ENCODE data around the gene TRABD2A. TPM values are rescaled to one million over a fixed set of nuclear protein-coding genes. Genes with fewer than 3 reads are reported as not detected.

Gene TRABD2A
- total and polyA plus RNA-seq, 2 of the 13 experiments (the other 11 are each of a cell fraction or from before 2014, with no cell fraction given) = 0.15 TPM; not detected in 1

GRCh38 chr2:84888401-84889276 is 7.8 kb upstream of the TRABD2A start:
- Histone ChIP-seq H3K4me2 (ENCODE audit: low read depth, low read length) (peak overlapping the region; percentile 69), H3K4me3 (replicated peaks in 1 of 3; ENCODE audit: insufficient read depth in 1 of 3, low read depth in 2 of 3, low read length in 3 of 3) (peak overlapping the region; percentile 13 to 39 (median 22); a peak in 4 of 6 replicates), H3K79me2 (ENCODE audit: insufficient read depth, low read length) (no peaks in the 10 kb centered on the region), H3K4me1 (ENCODE audit: insufficient read depth, low read length) (peaks cover 24% of the 10 kb centered on the region), H3K27ac (ENCODE audit: extremely low read length, insufficient read depth, low read length) (no peak overlapping the region), H2AFZ (ENCODE audit: low read length) (peak overlapping the region; percentile 78), H3K9ac (ENCODE audit: insufficient read depth, low read depth, low read length) (peak overlapping the region; percentile 25; the same call in 1 of the 2 replicates), H4K20me1 (ENCODE audit: insufficient read depth, low read length) (no peaks in the 10 kb centered on the region), H3K36me3 (replicated peaks in 1 of 2; ENCODE audit: control insufficient read depth in 1 of 2, insufficient read depth in 2 of 2, low read length in 2 of 2) (no peaks in the 10 kb centered on the region), H3K9me3 (ENCODE audit: low read length) (no peaks in the 10 kb centered on the region), H3K27me3 (ENCODE audit: control insufficient read depth in 1 of 2, insufficient read depth in 2 of 2, low read length in 2 of 2) (peaks cover 1 to 35% of the 10 kb centered on the region in 2 experiments; a peak in 3 of 5 replicates)
- ChIA-PET POLR2A (interaction anchor here (0.7 to 1.2 kb wide), 3 partner anchors 16 to 37 kb away, joined by 3 to 4 read pairs (median 3); no protein-coding TSS in a partner anchor), CTCF (ENCODE audit: low intra/inter-chr PET ratio, low total read pairs) (no interaction called here)
- peak; percentile 61 for ATAC-seq
- no TSS peak for BruUV-seq (replicated peaks)
- DNase-seq (ENCODE audit: low spot score) = no peak
- no peak for FAIRE-seq
- TF ChIP-seq SIX1 (CRISPR knock-in tag; IDR thresholded peaks at IDR 0.05; ENCODE audit: borderline replicate concordance) (no peak), ZBTB20 (CRISPR knock-in tag; IDR thresholded peaks at IDR 0.05; ENCODE audit: borderline replicate concordance, low read depth) (no peak), ZNF557 (CRISPR knock-in tag; IDR thresholded peaks at IDR 0.05) (no peak), ZNF781 (CRISPR knock-in tag; IDR thresholded peaks at IDR 0.05; ENCODE audit: borderline replicate concordance, not compliant biosample characterization) (peak; percentile 23), NR2F2 (IDR thresholded peaks at IDR 0.05; ENCODE audit: borderline replicate concordance, low read depth) (no peak), MAFK (conservative IDR thresholded peaks at IDR 0.05 in 1 of 2, IDR thresholded peaks at IDR 0.05 in 1 of 2; ENCODE audit: low read length in 2 of 2) (peak in 1 of 2 experiments; percentile 53; a peak in 2 of 4 replicates), CEBPB (IDR thresholded peaks at IDR 0.05; ENCODE audit: borderline replicate concordance, low read depth, low read length) (peak; percentile 59; the same call in 1 of the 2 replicates), MAFF (IDR thresholded peaks at IDR 0.05; ENCODE audit: low read depth, low read length) (0 out of 2 replicates have a peak, but pooled peaks have one; percentile 36), DMAP1 (CRISPR knock-in tag; IDR thresholded peaks at IDR 0.05) (no peak), MTF1 (CRISPR knock-in tag; IDR thresholded peaks at IDR 0.05) (no peak), DR1 (CRISPR knock-in tag; IDR thresholded peaks at IDR 0.05) (no peak), ZMYM3 (CRISPR knock-in tag; IDR thresholded peaks at IDR 0.05) (0 out of 2 replicates have a peak, but pooled peaks have one; percentile 18)
- TF ChIP-seq, protein P1, sequence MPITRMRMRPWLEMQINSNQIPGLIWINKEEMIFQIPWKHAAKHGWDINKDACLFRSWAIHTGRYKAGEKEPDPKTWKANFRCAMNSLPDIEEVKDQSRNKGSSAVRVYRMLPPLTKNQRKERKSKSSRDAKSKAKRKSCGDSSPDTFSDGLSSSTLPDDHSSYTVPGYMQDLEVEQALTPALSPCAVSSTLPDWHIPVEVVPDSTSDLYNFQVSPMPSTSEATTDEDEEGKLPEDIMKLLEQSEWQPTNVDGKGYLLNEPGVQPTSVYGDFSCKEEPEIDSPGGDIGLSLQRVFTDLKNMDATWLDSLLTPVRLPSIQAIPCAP (CRISPR knock-in tag; IDR thresholded peaks at IDR 0.05; ENCODE audit: low read depth) = 0 out of 2 replicates have a peak, but pooled peaks have one; percentile 41
- 11% methylated on average over 6 of the region's 6 CpGs for WGBS (ENCODE audit: low lambda C conversion rate)
- intact Hi-C loops (cut with micrococcal nuclease; ENCODE audit: unreplicated experiment) = no loop called here
- in situ Hi-C loops (cut with HindIII; ENCODE audit: extremely low pct_ligation_motif_present, low pct_unique_long_range_greater_than_20kb) = loop anchor here (10.0 kb wide), 1 partner anchor 254 kb away; no protein-coding TSS in a partner anchor
